Lower lobe of right lung (tissue), 2 donors: ENCODE measurements around the gene ZNF80. TPM values are rescaled to one million over a fixed set of nuclear protein-coding genes. Genes with fewer than 3 reads are reported as not detected.
A peak's percentile ranks its signal among the peaks of the same experiment; 100 is the strongest.
"Not testable (repeated sequence)": the region's sequence is repeated elsewhere in the genome, so short reads cannot be mapped to it uniquely, and the experiment has no call there.

ENCODE experiments used
- ATAC-seq, 2 donors: fragments of 200-7000 bp; cut with Tn5 transposase; one replicate each; pipeline ENCODE4 v1.9.1; 2020 to 2022; ENCODE audit warnings: mild to moderate bottlenecking in 2 of 2, moderate library complexity in 2 of 2
- DNase-seq: peaks from one replicate; pipeline ENCODE4 v3.0.0-alpha.2; 2020
- H3K27ac ChIP-seq: fragments of 200-600 bp; one replicate; pipeline ENCODE4 v1.8.0; 2022
- H3K27me3 ChIP-seq: fragments of 200-600 bp; one replicate; pipeline ENCODE4 v1.8.0; 2022; ENCODE audit warnings: low read depth
- H3K36me3 ChIP-seq: fragments of 200-600 bp; one replicate; pipeline ENCODE4 v1.8.0; 2022; ENCODE audit warnings: mild to moderate bottlenecking
- H3K4me1 ChIP-seq: fragments of 200-600 bp; one replicate; pipeline ENCODE4 v1.8.0; 2022
- H3K4me3 ChIP-seq: fragments of 200-600 bp; one replicate; pipeline ENCODE4 v1.8.0; 2022; ENCODE audit warnings: mild to moderate bottlenecking
- H3K9me3 ChIP-seq: fragments of 200-600 bp; one replicate; pipeline ENCODE4 v1.8.0; 2022
- CTCF ChIP-seq: fragments of 200-600 bp; IDR thresholded peaks from one replicate; pipeline ENCODE4 v1.8.0; 2022; ENCODE audit warnings: antibody characterized with exemption, mild to moderate bottlenecking
- intact Hi-C: fragments of 100-400 bp; cut with DNase I; formaldehyde crosslinking; loops from one replicate; pipeline ENCODE4 v1.11.0; 2022
- total RNA-seq: library from RNA; stranded (reverse); fragmentation: NEBNext Ultra II Directional; extraction: Animal tissue kit (Norgen Biotek cat#: 25700); gene quantifications from one replicate; pipeline ENCODE4 v1.2.1, GENCODE V29; 2021
- donor health status: DM: no; HTN: yes; CAD: no; lungs with severe emphysema.

ZNF80 gene
- total RNA-seq, 1 donor from 2014 or later, result not detected

DNA sequence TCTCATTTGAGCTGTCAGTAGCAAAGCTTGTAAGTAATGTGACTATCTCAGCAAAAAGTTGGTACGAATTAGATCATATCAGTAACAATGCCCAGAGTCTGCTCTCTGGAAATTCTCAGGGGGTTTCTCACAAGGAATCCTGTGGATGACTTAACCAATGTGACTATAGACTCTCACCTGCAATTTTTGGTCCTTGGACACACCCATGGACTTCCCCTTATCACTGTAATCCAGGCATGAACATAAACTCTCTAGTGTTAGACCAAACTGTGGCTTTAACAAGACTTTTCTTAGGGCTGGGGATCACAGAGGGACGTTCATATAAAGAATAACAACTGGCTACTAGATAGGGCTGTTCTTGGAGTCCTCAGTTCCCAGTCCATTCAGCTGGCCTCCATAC, 3.9 kb upstream of the ZNF80 start:
- Histone ChIP-seq H3K4me3 (no peak overlapping the region), H3K4me1 (no peaks in the 10 kb centered on the region), H3K27ac (no peak overlapping the region), H3K36me3 (no peaks in the 10 kb centered on the region), H3K27me3 (no peaks in the 10 kb centered on the region), H3K9me3 (no peaks in the 10 kb centered on the region)
- TF ChIP-seq CTCF, result no peak
- intact Hi-C loops, result no loop called here
- DNase-seq, result no peak
- ATAC-seq, result no peak

GRCh38 chr3:114238146-114238785, 888 bp upstream of the ZNF80 start:
- H3K27ac ChIP-seq, DNase-seq, H3K27me3 ChIP-seq, H3K4me1 ChIP-seq, H3K36me3 ChIP-seq, ATAC-seq, intact Hi-C loops, H3K9me3 ChIP-seq, H3K4me3 ChIP-seq: not testable (repeated sequence)

DNA sequence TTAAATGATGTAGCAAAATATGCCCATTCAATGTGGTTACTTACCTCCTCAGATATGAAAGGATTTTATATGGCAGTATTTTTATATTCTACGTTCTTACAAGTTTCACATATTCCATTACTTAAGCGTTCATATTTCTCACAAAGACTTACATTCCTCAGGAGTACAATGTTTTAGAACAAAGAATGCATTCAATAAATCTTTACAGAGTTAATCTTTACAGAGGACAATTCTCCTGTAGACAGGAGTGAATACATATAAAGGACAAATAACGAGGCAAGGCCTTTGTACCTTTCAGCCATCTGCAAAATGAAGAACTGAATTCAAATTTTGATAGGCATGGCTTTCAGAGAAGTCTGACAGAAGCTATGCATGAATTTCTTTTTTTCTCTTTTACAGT, 1.9 kb downstream of the ZNF80 start:
- no peak for DNase-seq
- no peaks in the 10 kb centered on the region for H3K9me3 ChIP-seq
- no peaks in the 10 kb centered on the region for H3K36me3 ChIP-seq
- no peak overlapping the region for H3K27ac ChIP-seq
- intact Hi-C loops, result no loop called here
- H3K4me3 ChIP-seq, result no peak overlapping the region
- H3K4me1 ChIP-seq, result no peaks in the 10 kb centered on the region
- no peak for TF ChIP-seq CTCF
- H3K27me3 ChIP-seq, result no peaks in the 10 kb centered on the region
- ATAC-seq, result no peak

DNA sequence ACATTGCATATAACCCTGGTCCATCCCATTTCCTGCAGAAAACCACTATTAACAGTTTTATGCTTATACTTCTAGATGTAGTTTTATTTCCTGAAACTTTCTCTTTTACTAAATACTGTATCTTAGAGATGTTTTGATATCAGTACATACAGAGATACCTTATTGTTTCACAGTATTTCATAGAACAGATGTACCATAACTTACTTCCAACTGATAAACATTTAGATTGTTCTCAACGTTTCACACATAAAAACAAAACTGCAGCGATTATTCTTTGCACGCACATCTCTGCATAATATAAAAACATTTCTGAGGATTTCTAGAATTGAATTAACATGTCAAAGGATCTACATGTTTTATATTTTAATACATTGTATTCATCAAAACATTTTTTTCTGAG, 2.6 kb downstream of the ZNF80 start:
- Histone ChIP-seq H3K9me3 (no peaks in the 10 kb centered on the region), H3K4me1 (no peaks in the 10 kb centered on the region), H3K4me3 (no peak overlapping the region), H3K27ac (no peak overlapping the region), H3K36me3 (no peaks in the 10 kb centered on the region), H3K27me3 (no peaks in the 10 kb centered on the region)
- DNase-seq (no peak), ATAC-seq (no peak)
- intact Hi-C loops, result no loop called here
- no peak for TF ChIP-seq CTCF

DNA sequence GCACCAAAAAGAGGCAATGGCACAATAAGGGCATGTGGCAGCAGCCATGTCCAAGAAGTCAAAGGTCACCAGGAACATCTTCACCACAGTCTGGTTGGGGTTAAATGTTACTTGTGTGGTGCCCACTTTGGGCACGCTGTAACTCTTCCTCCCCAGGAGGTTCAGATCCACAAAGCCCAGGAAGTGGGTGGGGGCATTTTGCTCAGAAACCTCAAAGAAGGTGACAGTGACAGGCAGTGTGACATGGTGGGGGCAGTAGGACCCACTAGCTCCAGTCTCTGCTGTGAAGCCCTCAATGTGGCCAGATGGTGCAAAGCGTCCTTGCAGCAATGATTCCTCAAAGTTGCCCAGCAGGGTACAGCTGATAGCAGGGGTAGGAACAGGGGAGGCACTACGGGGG, 5.8 kb downstream of the ZNF80 start:
- TF ChIP-seq CTCF, result no peak
- peak; percentile 37 to 50 for ATAC-seq
- H3K27ac ChIP-seq, result no peak overlapping the region

GRCh38 chr3:114227076-114227475, 10.3 kb downstream of the ZNF80 start:
- no peak for ATAC-seq
- no peak for TF ChIP-seq CTCF
- intact Hi-C loops, result no loop called here
- DNase-seq, result no peak
- Histone ChIP-seq H3K27ac (no peak overlapping the region), H3K9me3 (peaks cover 9% of the 10 kb centered on the region), H3K36me3 (no peaks in the 10 kb centered on the region), H3K4me3 (no peak overlapping the region), H3K27me3 (no peaks in the 10 kb centered on the region), H3K4me1 (no peaks in the 10 kb centered on the region)

More for the DNA sequence above, 5.8 kb downstream of the ZNF80 start:
- Histone ChIP-seq H3K36me3 (no peaks in the 10 kb centered on the region), H3K4me3 (no peak overlapping the region), H3K27me3 (no peaks in the 10 kb centered on the region), H3K4me1 (no peaks in the 10 kb centered on the region), H3K9me3 (no peaks in the 10 kb centered on the region)
- DNase-seq, result no peak
- intact Hi-C loops, result no loop called here
